GM18520 (cell line): ENCODE data around the gene TDRD9.
"Not testable (repeated sequence)": the region's sequence is repeated elsewhere in the genome, so short reads cannot be mapped to it uniquely, and the experiment has no call there.

Source experiments
- ATAC-seq: cut with Tn5 transposase; IDR thresholded peaks from one replicate; pipeline ENCODE4 v1.9.1; 2021; ENCODE audit not compliant: unreplicated experiment

The TDRD9 gene

DNA sequence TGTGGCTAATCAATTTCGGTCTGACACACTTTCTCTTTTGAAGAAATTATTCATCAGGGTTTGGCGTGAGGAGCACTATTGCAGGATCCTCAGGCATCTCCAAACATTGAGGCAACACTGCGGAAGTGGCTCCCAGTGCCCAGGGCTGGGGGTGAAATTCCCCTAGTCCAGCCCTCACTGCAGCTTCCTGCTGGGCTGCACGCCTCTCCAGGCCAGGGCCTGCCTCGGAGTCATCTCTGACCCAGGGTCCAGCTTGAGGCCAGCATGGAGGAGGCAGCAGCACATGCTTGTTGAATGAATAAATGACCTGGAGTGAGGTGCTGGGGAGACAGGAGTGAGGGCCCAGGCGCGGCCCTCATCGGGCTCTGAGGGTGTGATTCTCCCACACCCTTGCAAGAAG, 36.0 kb upstream of the TDRD9 start:
- ATAC-seq: no peak

- ATAC-seq: no peak
Observed at GRCh38 chr14:103894034-103894722, 34.1 kb upstream of the TDRD9 start.

- ATAC-seq: no peak
Observed at GRCh38 chr14:103894723-103895059, 33.6 kb upstream of the TDRD9 start.

DNA sequence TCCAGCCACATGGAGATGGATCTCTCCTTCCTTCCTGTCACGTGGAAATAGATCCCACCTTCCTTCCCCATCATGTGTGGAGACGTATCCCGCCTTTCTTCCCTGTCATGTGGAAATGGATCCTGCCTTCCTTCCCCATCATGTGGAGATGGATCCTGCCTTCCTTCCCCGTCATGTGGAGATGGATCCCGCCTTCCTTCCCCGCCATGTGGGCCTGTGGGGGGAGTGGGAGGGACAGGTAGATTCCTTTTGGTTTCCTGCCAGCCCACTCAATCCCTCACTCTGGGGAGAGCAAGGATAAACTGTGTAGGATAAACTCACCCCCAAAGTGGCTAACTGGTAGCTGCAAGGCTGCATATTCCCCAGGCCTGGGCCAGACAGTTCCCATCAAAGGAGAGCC, 31.7 kb upstream of the TDRD9 start:
- ATAC-seq: no peak

GRCh38 chr14:103897075-103897947, 30.9 kb upstream of the TDRD9 start:
- no peak for ATAC-seq

DNA sequence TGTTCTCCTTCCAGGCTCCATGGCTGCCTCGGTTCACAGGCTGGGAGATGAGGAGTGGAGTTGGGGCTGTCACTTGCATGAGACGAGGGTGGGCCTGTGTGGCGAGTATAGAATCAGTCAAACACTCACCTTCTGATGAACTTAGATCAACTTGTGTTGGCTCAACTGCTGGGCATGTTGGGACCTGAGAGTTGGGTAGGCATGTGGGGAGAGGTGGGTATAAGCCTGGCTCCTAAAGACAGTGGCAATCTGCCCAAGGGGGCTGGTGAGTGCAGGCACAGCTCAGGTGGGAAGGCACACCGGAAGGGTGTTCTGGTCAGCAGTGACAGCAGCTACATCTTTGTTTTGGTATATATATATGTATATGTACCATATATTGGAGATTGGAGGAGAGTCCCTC, 30.1 kb upstream of the TDRD9 start:
- ATAC-seq: no peak

GRCh38 chr14:103898711-103899110, 29.5 kb upstream of the TDRD9 start:
- ATAC-seq: no peak

DNA sequence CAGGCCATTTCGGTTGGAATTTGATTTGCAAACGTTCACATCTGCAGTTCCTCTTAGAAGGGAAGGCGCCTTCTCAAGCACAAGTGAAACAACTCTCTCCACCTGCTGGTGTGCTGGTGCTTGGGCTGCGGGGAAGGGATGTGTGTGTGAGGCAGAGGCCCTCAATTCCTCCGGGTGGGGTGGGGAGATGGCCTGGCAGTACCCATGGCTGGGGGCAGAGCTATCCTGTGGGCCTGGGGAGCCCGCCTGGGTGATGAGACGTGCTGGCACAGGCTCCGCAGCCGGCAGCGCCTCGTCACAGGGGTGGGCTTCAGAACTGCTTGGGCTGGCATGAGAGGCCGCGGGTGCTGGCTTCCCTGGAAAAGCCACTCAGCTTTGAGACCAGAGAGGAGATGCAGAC, 28.9 kb upstream of the TDRD9 start:
- no peak for ATAC-seq

GRCh38 chr14:103899833-103900232, 28.4 kb upstream of the TDRD9 start:
- no peak for ATAC-seq

DNA sequence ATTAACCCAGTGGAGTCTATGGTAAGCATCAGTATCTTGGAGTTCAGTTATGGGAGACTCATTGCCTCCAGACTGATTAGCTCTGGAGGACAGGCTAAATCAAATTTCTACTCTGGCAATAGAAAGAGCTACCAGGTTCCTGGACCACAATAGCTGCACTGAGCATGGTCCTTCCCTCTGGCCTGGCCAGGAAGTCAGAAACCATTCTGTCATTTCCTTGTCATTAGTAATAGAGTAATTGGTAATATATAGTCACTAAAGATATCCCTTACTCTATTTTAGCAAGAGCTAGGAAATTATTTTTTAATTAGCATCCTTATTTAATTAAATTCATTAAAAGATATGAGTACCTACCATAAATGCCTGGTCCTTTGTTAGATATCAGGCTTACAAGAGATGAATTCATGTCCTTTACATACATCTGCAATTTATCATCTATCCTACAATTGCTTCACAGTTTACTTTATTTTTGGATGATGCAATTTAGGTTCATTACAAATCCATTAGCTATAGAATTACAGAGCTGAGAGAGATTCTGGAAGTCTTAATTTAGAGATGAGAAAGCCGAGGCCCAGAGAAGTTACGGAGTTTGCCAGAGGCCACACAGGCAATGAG, 23.7 kb upstream of the TDRD9 start:
- no peak for ATAC-seq

- no peak for ATAC-seq
Observed at GRCh38 chr14:103905842-103906456, 22.3 kb upstream of the TDRD9 start.

DNA sequence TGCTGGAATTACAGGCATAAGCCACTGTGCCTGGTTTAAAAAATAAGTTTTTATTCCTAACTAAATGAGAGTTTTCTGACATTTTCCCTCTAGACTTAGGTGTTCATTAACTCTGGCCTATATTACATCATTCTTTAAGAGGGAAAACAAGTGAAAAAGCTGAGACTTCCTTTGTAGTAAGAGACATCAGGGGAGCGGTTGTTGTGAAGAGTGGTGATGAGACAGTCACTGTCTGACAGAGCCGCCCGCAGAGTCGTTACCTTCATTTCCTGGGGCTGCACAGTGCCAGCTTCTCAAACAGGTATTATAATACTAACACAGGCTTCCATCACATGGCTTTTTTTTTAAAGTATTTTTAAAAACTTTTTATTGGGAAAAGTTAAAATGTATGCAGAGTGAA, 19.7 kb upstream of the TDRD9 start:
- ATAC-seq: no peak

DNA sequence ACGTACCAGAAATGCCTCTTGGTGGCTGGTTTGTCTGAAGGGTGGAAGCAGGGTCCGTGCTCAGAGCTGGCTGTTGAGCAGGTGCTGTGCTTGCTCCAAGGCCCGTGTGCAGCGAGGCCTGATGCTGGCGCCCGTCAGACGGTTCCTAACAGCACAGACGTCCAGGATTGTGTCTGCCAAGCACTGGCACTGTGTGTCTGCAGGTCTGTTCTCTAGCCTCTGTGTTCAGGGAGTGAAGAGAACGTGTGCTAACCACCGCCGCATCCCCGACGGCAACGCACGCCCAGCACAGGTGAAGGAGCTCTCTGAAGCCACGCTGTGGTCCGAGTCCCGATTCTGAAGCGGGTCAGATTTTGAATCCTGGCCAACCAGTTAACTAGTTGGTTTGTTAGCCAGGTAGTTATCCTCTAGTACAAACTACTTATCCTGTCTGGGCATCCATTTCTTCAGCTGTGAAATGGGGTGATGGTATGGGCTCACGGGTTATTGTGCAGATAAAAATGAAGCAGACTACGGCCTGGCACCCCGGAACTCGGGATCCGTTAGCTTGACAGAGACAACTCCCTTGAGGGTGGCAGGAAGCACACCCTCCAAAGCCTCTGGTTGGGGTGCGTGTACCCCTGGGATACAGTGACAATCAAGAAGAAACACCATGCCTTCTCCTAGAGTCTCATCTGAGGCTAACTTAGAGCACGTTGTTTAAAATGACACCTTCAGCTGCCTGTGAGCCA, 18.6 kb upstream of the TDRD9 start:
- ATAC-seq: no peak

- ATAC-seq: no peak
Observed at GRCh38 chr14:103910262-103910935, 17.9 kb upstream of the TDRD9 start.

- no peak for ATAC-seq
Observed at GRCh38 chr14:103910984-103911383, 17.3 kb upstream of the TDRD9 start.

- no peak for ATAC-seq
Observed at GRCh38 chr14:103915616-103916015, 12.6 kb upstream of the TDRD9 start.

- no peak for ATAC-seq
Observed at GRCh38 chr14:103916636-103917262, 11.5 kb upstream of the TDRD9 start.

DNA sequence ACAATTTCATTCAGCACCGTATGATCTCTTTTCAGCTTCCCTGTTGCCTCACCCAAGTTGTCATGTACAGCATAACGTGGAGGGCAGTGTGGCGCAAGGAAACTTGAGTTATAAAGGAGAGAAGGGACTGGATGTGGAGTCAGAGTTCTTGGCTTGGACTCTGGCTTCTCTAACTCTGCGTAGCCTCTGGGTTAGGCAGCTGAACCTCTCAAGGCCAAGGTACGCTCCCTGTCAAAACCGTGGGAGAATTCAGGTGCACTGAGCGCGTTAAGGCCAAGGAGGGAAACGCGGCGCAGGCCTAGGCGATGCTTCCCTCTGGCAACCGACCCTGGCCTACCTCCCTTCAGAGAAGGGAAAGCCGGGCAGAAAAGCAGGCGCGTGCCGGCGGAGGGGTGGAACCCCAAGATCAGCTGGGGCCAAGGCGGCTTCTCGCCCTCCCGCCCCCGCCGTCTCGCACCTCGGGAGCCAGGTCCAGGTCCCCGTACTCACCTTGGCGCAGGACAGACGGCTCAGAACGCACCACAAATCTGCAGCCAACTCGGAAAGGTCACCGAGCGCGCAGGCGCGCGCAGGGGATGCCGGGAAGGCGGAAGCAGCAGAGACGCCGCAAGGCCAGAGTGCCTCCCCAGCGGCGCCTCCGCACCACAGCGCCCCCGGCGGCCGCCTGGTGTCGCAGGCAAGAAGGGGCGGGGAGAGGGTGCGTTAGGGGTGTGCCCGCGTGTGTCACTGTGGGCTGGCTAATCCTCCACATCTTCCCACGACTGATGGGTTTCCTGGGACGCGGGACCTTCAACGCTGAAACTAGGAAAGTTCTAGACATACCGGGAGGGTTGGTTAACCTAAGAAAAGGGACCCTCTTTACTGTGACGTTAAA, 7.0 kb upstream of the TDRD9 start:
- peak; percentile 97 for ATAC-seq

DNA sequence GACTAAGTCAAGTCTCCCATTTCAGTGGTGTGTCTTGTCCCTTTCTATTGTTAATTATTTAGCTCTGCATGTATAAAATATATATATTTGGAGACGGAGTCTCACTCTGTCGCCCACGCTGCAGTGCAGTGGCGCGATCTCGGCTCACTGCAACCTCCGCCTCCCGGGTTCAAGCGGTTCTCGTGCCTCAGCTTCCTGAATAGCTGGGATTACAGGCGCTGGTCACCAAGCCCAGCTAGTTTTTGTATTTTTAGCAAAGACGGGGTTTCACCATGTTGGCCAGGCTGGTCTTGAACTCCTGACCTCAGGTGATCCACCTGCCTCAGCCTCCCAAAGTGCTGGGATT, 6.4 kb upstream of the TDRD9 start:
- ATAC-seq: not testable (repeated sequence)
